ENCODE data around the gene CFP. TPM values are rescaled to one million over a fixed set of nuclear protein-coding genes. Genes with fewer than 3 reads are reported as not detected.
"Not testable (repeated sequence)": the region's sequence is repeated elsewhere in the genome, so short reads cannot be mapped to it uniquely, and the experiment has no call there.

CFP gene
- total RNA-seq, result 1 to 10 TPM; 2.7 to 4.0 TPM

GRCh38 chrX:47629419-47630200, at the start of gene CFP:
Gene CFP (minus strand): TSS chrX:47629930. CDS start chrX:47629844, 86 bp downstream.
- DNase-seq (no peak), ATAC-seq (peak; percentile 61)
- CTCF ChIA-PET, result no interaction called here
- H3K9me3 Mint-ChIP-seq (ENCODE audit: low read depth), result no peaks in the 10 kb centered on the region
- no peaks in the 10 kb centered on the region for H3K36me3 Mint-ChIP-seq
- peak within 1 kb of the TSS; percentile 25 for H3K4me3 Mint-ChIP-seq
- H3K27ac Mint-ChIP-seq, result peak within 1 kb of the TSS; percentile 63
- peaks cover 16% of the 10 kb centered on the region for H3K4me1 Mint-ChIP-seq
- H3K27me3 Mint-ChIP-seq, result peaks cover 3% of the 10 kb centered on the region

- H3K4me3 Mint-ChIP-seq; H3K9me3 Mint-ChIP-seq (ENCODE audit: low read depth); H3K27ac Mint-ChIP-seq; CTCF ChIA-PET; ATAC-seq; H3K36me3 Mint-ChIP-seq; DNase-seq; H3K4me1 Mint-ChIP-seq; H3K27me3 Mint-ChIP-seq: not testable (repeated sequence)
These were observed 46.5 kb upstream of the CFP start for GRCh38 chrX:47675959-47676859.

- Mint-ChIP-seq H3K27ac (no peak overlapping the region), H3K4me1 (no peaks in the 10 kb centered on the region), H3K9me3 (ENCODE audit: low read depth) (no peaks in the 10 kb centered on the region), H3K4me3 (no peak overlapping the region), H3K36me3 (no peaks in the 10 kb centered on the region), H3K27me3 (no peaks in the 10 kb centered on the region)
- DNase-seq, result no peak
- CTCF ChIA-PET, result no interaction called here
- no peak for ATAC-seq
These were observed 45.0 kb upstream of the CFP start for GRCh38 chrX:47674776-47675175.

- H3K36me3 Mint-ChIP-seq; H3K9me3 Mint-ChIP-seq (ENCODE audit: low read depth); H3K4me3 Mint-ChIP-seq; DNase-seq; H3K27ac Mint-ChIP-seq; H3K4me1 Mint-ChIP-seq; ATAC-seq; CTCF ChIA-PET; H3K27me3 Mint-ChIP-seq: not testable (repeated sequence)
These were observed 36.1 kb upstream of the CFP start for GRCh38 chrX:47665797-47666196.

- Mint-ChIP-seq H3K36me3 (peaks cover 1% of the 10 kb centered on the region), H3K4me3 (no peak overlapping the region), H3K4me1 (peaks cover 12% of the 10 kb centered on the region), H3K27ac (no peak overlapping the region), H3K9me3 (ENCODE audit: low read depth) (no peaks in the 10 kb centered on the region), H3K27me3 (no peaks in the 10 kb centered on the region)
- DNase-seq, result no peak
- ATAC-seq, result no peak
- CTCF ChIA-PET, result no interaction called here
These were observed 35.0 kb upstream of the CFP start for GRCh38 chrX:47664737-47665136.

- CTCF ChIA-PET, result interaction anchor here (1.0 kb wide), 1 partner anchor 139 kb away, joined by 3 read pairs; no protein-coding TSS in a partner anchor
- Mint-ChIP-seq H3K4me1 (peaks cover 19% of the 10 kb centered on the region), H3K4me3 (no peak overlapping the region), H3K9me3 (ENCODE audit: low read depth) (no peaks in the 10 kb centered on the region), H3K27me3 (no peaks in the 10 kb centered on the region), H3K36me3 (peaks cover 6% of the 10 kb centered on the region), H3K27ac (peak overlapping the region; percentile 56)
- ATAC-seq, result no peak
- peak; percentile 47 for DNase-seq
These were observed 32.5 kb upstream of the CFP start for GRCh38 chrX:47662144-47662657.

GRCh38 chrX:47661539-47661938, 31.8 kb upstream of the CFP start:
- H3K36me3 Mint-ChIP-seq, result peaks cover 13% of the 10 kb centered on the region
- H3K4me3 Mint-ChIP-seq, result no peak overlapping the region
- no peak for ATAC-seq
- H3K27me3 Mint-ChIP-seq, result no peaks in the 10 kb centered on the region
- CTCF ChIA-PET, result no interaction called here
- H3K4me1 Mint-ChIP-seq, result peaks cover 24% of the 10 kb centered on the region
- no peak overlapping the region for H3K27ac Mint-ChIP-seq
- DNase-seq, result no peak
- H3K9me3 Mint-ChIP-seq (ENCODE audit: low read depth), result no peaks in the 10 kb centered on the region

GRCh38 chrX:47659421-47659726, 29.6 kb upstream of the CFP start:
- ATAC-seq (no peak), DNase-seq (no peak)
- CTCF ChIA-PET, result no interaction called here
- Mint-ChIP-seq H3K27ac (peak overlapping the region; percentile 98), H3K4me1 (peaks cover 29% of the 10 kb centered on the region), H3K36me3 (peaks cover 28% of the 10 kb centered on the region), H3K4me3 (peak overlapping the region; percentile 85), H3K9me3 (ENCODE audit: low read depth) (no peaks in the 10 kb centered on the region), H3K27me3 (no peaks in the 10 kb centered on the region)

- ATAC-seq, result peak; percentile 91
- CTCF ChIA-PET, result no interaction called here
These were observed 29.1 kb upstream of the CFP start, which contains the start of gene UXT for GRCh38 chrX:47658684-47659420. Gene UXT (minus strand): TSS chrX:47659180. CDS start chrX:47658927, 253 bp downstream.

GRCh38 chrX:47658301-47658683, 28.6 kb upstream of the CFP start:
- no peaks in the 10 kb centered on the region for H3K9me3 Mint-ChIP-seq (ENCODE audit: low read depth)
- peaks cover 28% of the 10 kb centered on the region for H3K4me1 Mint-ChIP-seq
- DNase-seq (no peak), ATAC-seq (no peak)
- peak overlapping the region; percentile 98 for H3K27ac Mint-ChIP-seq
- H3K27me3 Mint-ChIP-seq, result no peaks in the 10 kb centered on the region
- CTCF ChIA-PET, result no interaction called here
- H3K36me3 Mint-ChIP-seq, result peaks cover 32% of the 10 kb centered on the region
- H3K4me3 Mint-ChIP-seq, result peak overlapping the region; percentile 85

More at GRCh38 chrX:47658684-47659420, 29.1 kb upstream of the CFP start, which contains the start of gene UXT:
- peak; percentile 97 for DNase-seq
- Mint-ChIP-seq H3K4me1 (peaks cover 29% of the 10 kb centered on the region), H3K36me3 (peaks cover 28% of the 10 kb centered on the region), H3K27ac (peak within 1 kb of the TSS; percentile 98), H3K9me3 (ENCODE audit: low read depth) (no peaks in the 10 kb centered on the region), H3K4me3 (peak within 1 kb of the TSS; percentile 85), H3K27me3 (no peaks in the 10 kb centered on the region)

GRCh38 chrX:47651043-47651905, 21.5 kb upstream of the CFP start:
- DNase-seq (no peak), ATAC-seq (no peak)
- Mint-ChIP-seq H3K36me3 (peaks cover 53% of the 10 kb centered on the region), H3K27ac (peak overlapping the region; percentile 94), H3K4me1 (peaks cover 42% of the 10 kb centered on the region), H3K4me3 (peak overlapping the region; percentile 87), H3K9me3 (ENCODE audit: low read depth) (no peaks in the 10 kb centered on the region), H3K27me3 (no peaks in the 10 kb centered on the region)
- CTCF ChIA-PET, result no interaction called here

GRCh38 chrX:47650164-47651042, 20.7 kb upstream of the CFP start, which contains the start of gene ELK1:
Gene ELK1 (minus strand): TSS chrX:47650563. CDS start chrX:47641441, 9,122 bp downstream.
- CTCF ChIA-PET, result no interaction called here
- Mint-ChIP-seq H3K27me3 (no peaks in the 10 kb centered on the region), H3K27ac (peak within 1 kb of the TSS; percentile 94), H3K4me1 (peaks cover 42% of the 10 kb centered on the region), H3K4me3 (peak within 1 kb of the TSS; percentile 87), H3K36me3 (peaks cover 44% of the 10 kb centered on the region), H3K9me3 (ENCODE audit: low read depth) (no peaks in the 10 kb centered on the region)
- ATAC-seq (peak; percentile 95), DNase-seq (peak; percentile 95)
